ENCODE data around the gene FAM81A. TPM values are rescaled to one million over a fixed set of nuclear protein-coding genes. Genes with fewer than 3 reads are reported as not detected.

FAM81A gene
- total RNA-seq, 1 donor from 2014 or later: 0.34 TPM

DNA sequence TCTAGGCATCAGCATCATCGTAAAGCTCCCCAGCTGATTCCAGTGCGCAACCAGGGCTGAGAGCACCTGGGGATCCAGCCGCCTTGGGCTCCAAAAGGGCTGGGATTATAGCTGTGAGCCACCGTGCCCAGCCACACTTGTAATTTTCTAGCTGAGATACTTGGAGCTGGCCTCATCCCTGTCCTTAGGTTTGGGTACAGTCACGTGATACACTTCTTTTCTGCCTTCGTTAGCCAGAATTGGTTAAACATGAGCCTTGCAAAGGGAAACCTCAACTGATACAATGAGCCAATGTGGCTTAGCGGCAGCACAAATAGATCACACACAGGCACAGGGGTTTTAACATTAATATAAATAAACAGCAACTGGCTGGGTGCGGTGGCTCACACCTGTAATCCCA, 103.8 kb downstream of the FAM81A start:
- no peak for DNase-seq (ENCODE audit: low spot score, unreplicated experiment)
- peaks cover 11% of the 10 kb centered on the region for H3K4me1 Mint-ChIP-seq (ENCODE audit: low read depth)
- H3K4me3 Mint-ChIP-seq (ENCODE audit: low read depth): no peak overlapping the region
- no peaks in the 10 kb centered on the region for H3K9me3 Mint-ChIP-seq (ENCODE audit: low read depth)
- H3K36me3 Mint-ChIP-seq (ENCODE audit: insufficient read depth): no peaks in the 10 kb centered on the region
- no peak for TF ChIP-seq CTCF (IDR thresholded peaks at IDR 0.05; ENCODE audit: unreplicated experiment)
- H3K27ac Mint-ChIP-seq: no peak overlapping the region
- H3K27me3 Mint-ChIP-seq: peaks cover 7% of the 10 kb centered on the region

DNA sequence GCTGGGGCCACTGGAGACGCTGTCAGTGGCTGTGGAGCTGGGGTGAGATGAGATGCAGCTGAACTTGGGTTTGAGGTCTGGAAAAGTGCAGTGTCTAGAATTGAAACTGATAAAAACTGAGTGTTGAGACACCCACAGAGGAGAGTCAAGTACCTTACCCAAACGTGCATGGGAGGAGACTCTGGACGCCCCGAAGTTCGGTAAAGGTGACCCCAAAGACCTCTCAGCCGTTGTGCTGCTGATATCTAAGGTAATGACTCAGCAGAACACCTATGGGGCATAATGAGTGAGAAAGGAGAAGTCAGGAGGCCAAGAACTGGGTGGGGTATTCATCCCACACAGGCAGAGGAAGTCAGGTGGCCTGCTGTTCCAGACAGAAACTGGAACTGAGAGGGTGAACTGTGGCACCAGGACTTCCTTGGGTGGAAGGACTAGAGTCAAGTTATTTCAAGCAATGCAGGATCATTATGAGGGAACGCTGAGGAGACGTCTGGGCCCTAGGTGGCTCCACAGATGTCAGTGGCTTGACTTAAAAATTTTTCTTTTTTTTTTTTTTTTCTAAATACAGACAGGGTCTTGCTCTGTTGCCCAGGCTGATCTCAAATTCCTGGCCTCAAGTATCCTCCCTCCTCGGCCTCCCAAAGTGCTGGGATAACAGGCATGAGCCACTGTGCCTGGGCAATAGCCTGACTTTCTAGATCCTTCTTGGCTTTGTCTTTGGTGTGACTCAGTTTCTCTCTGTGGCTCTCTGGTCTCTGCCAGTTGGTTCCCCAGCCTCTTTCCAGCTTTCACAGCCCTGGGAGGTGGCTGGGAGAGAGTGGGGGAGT, 105.9 kb downstream of the FAM81A start:
- H3K4me1 Mint-ChIP-seq (ENCODE audit: low read depth): peaks cover 11% of the 10 kb centered on the region
- H3K27me3 Mint-ChIP-seq: peaks cover 7% of the 10 kb centered on the region
- no peak overlapping the region for H3K4me3 Mint-ChIP-seq (ENCODE audit: low read depth)
- H3K9me3 Mint-ChIP-seq (ENCODE audit: low read depth): peaks cover 3% of the 10 kb centered on the region
- no peak for DNase-seq (ENCODE audit: low spot score, unreplicated experiment)
- no peaks in the 10 kb centered on the region for H3K36me3 Mint-ChIP-seq (ENCODE audit: insufficient read depth)
- H3K27ac Mint-ChIP-seq: no peak overlapping the region
- no peak for TF ChIP-seq CTCF (IDR thresholded peaks at IDR 0.05; ENCODE audit: unreplicated experiment)

GRCh38 chr15:59545573-59545972, 107.6 kb downstream of the FAM81A start:
- no peak for DNase-seq (ENCODE audit: low spot score, unreplicated experiment)
- H3K27me3 Mint-ChIP-seq: peaks cover 7% of the 10 kb centered on the region
- H3K9me3 Mint-ChIP-seq (ENCODE audit: low read depth): peaks cover 4% of the 10 kb centered on the region
- H3K4me1 Mint-ChIP-seq (ENCODE audit: low read depth): peaks cover 21% of the 10 kb centered on the region
- no peak overlapping the region for H3K27ac Mint-ChIP-seq
- H3K36me3 Mint-ChIP-seq (ENCODE audit: insufficient read depth): no peaks in the 10 kb centered on the region
- TF ChIP-seq CTCF (IDR thresholded peaks at IDR 0.05; ENCODE audit: unreplicated experiment): no peak
- no peak overlapping the region for H3K4me3 Mint-ChIP-seq (ENCODE audit: low read depth)

DNA sequence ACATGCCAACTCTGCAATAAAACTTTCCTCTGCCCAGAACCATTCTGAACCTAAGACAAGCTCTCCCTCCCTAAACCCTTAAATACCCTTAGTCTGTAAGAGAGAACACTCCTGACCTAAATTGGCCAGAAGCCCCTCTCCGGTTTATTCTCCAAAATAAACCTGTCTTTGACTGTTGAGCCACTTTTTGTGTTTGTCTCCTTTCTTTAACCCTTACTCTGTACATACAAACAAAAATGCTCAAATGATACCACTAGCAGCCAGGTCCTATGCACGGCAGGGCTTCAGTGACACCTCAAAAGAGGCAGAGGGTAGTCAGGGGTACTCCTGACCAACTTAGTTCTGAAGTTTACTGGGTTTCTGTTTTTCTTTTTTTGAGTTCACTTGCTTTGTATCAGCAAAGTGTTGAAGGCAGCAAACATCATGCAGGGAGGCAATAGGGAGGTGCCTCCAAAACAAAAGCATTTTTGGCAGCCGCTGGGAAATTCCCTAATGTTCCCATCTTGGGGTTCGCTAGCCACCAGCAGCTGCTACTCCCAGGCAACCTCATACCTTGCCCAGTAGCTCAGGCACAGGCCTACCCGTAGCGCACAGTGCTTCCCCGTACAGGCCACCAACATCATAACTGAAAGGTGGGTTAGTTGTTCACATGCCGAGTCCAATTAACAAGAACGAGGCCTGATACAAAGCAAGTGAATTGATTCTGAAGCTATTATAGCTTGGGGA, 110.7 kb downstream of the FAM81A start:
- peaks cover 2% of the 10 kb centered on the region for H3K27me3 Mint-ChIP-seq
- H3K36me3 Mint-ChIP-seq (ENCODE audit: insufficient read depth): no peaks in the 10 kb centered on the region
- H3K27ac Mint-ChIP-seq: peak overlapping the region; percentile 31
- peaks cover 6% of the 10 kb centered on the region for H3K9me3 Mint-ChIP-seq (ENCODE audit: low read depth)
- no peak overlapping the region for H3K4me3 Mint-ChIP-seq (ENCODE audit: low read depth)
- peaks cover 27% of the 10 kb centered on the region for H3K4me1 Mint-ChIP-seq (ENCODE audit: low read depth)
- no peak for DNase-seq (ENCODE audit: low spot score, unreplicated experiment)
- no peak for TF ChIP-seq CTCF (IDR thresholded peaks at IDR 0.05; ENCODE audit: unreplicated experiment)

- Mint-ChIP-seq H3K27me3 (no peaks in the 10 kb centered on the region), H3K4me3 (ENCODE audit: low read depth) (no peak overlapping the region), H3K9me3 (ENCODE audit: low read depth) (peaks cover 6% of the 10 kb centered on the region), H3K27ac (no peak overlapping the region), H3K4me1 (ENCODE audit: low read depth) (peaks cover 32% of the 10 kb centered on the region), H3K36me3 (ENCODE audit: insufficient read depth) (no peaks in the 10 kb centered on the region)
- DNase-seq (ENCODE audit: low spot score, unreplicated experiment): no peak
- TF ChIP-seq CTCF (IDR thresholded peaks at IDR 0.05; ENCODE audit: unreplicated experiment): no peak
Measured at GRCh38 chr15:59549301-59550185, 111.6 kb downstream of the FAM81A start.

Data from progenitor cell of endocrine pancreas (in vitro differentiated cells).